ENCODE data around the gene PTPRG.
"Not testable (repeated sequence)": the region's sequence is repeated elsewhere in the genome, so short reads cannot be mapped to it uniquely, and the experiment has no call there.

Gene PTPRG

GRCh38 chr3:61561374-61562041 lies at the start of gene PTPRG:
Gene PTPRG, plus strand, starts transcription at chr3:61561571. Its CDS starts 717 bp downstream, at chr3:61562288.
- DNase-seq = peak; percentile 95

GRCh38 chr3:61518590-61518989 lies 42.8 kb upstream of the PTPRG start:
- no peak for DNase-seq

- peak; percentile 5 for DNase-seq
Measured at GRCh38 chr3:61520966-61521628, 40.3 kb upstream of the PTPRG start.

DNA sequence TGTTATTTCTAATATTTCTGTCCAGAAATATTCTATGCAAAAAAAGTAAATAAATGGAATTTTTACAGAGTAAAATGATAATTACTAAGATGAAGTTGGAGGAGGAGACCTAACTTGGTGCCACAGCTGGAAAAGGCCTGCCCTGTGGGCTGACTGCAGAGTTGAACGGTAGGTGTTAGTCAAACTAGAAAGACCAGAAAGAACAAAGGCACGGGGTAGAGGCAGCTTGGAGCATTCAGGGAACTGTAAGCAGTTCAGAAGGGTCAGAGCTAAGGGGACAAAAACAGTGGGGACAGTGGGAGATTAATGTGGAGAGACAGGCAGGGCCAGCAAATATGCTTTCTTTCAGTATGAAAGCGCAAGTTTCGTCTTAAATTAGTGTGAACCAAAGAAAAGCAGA lies 39.3 kb upstream of the PTPRG start:
- DNase-seq = no peak

GRCh38 chr3:61522626-61523025 lies 38.7 kb upstream of the PTPRG start:
- no peak for DNase-seq

DNA sequence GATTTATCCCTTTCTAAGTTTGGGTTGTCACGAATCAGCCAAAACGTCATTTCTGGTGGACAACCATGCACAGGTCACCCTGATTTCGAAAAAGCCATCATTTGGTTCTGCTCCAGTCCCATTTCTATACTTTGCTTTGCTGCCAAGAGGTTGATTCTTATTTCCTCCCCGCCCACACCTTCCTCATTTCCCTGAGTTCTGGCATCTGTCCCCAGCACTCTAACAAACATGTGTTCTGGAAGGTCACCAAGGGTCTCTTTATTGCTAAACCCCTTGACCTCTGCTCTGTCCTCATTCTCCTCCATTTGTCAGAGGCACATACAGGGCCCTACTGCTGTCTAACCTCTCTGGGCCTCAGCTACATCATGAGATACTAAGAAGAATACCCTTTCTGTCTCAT lies 36.4 kb upstream of the PTPRG start:
- DNase-seq = no peak

GRCh38 chr3:61526308-61526707 lies 35.1 kb upstream of the PTPRG start:
- peak; percentile 86 for DNase-seq

DNA sequence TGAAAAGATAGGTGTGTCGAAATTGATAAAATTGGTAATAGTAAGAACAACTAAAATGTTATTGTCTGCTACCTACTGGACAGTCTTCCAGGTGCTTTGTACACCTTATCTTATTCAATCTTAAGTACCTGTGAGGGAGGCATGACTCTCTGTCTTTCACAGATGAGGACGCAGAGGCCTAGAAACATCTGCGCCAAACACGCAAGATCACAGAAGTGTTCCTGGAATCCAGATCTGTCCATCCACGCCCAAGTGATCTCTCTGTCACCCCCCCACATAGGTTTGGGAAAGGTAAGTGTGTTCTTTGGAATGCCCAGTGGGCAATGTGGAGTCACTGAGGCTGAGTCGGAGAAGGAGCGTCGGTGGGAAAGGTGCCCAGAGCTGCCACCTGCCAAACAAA lies 34.4 kb upstream of the PTPRG start:
- DNase-seq = no peak

GRCh38 chr3:61530355-61530754 lies 31.0 kb upstream of the PTPRG start:
- peak; percentile 68 for DNase-seq

DNA sequence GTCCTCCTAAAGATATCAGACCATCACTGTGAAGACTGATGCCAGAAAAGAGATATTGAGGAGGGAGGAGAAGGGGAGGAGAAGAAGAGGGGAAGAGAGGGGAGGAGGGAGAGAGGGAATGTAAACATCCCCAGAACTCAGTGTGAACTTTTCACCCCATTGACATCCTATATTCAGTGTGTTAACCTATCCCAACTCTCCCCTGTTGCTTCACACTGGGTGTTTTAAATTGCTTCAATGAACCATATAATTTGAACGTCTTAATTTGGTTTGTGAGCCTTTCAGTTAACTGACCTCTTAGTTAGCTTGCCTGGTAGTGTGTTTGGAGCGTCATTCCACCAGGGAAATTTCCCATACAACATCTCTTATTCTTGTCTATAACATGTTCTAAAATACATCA lies 29.8 kb upstream of the PTPRG start:
- peak; percentile 67 for DNase-seq

DNA sequence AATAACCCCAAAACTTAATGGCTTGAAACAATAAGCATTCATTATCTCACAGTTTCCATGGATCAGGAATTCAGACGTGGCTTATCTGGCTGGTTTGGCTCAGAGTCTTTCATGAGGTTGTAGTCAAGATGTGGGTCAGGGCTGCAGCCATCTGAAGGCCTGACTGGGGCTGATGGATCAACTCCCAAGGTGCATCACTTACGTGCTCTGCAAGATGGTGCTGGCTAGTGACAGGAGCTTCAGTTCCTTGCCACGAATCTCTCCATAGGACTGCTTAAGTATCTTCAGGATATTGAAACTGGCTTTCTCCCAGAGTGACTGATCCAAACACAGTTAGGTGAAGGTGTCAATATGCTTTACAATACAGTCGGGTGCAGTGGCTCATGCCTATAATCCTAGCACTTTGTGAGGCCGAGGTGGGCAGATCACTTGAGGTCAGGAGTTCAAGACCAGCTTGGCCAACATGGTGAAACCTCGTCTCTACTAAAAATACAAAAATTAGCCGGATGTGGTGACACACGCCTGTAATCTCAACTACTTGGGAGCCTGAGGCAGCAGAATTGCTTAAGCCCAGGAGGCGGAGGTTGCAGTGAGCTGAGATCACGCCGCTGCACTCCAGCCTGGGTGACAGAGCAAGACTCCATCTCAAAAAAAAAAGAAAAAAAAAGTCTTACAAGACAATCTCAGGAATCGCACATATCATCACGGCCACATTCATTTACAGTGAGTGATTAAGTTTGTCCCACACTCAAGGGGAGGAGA lies 28.5 kb upstream of the PTPRG start:
- DNase-seq = no peak

DNA sequence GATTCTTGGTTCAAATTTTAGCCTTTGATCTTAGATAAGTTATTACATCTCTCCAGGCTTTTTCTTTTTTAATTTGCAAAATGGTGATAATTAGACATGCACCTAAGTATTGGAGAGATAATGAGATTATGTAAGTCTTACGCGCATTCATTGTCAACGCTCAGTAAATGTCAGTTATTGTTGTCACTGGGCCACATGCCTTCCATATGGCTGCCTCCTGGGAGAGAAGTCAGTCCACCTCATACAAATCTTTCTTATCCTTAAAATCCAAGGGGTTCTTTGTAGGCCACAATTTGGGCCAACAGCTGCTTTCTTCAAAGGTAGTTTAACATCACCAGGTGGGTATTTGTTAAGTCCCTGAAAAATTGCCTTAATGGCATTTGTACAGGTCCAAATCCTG lies 25.5 kb upstream of the PTPRG start:
- peak; percentile 44 for DNase-seq

DNA sequence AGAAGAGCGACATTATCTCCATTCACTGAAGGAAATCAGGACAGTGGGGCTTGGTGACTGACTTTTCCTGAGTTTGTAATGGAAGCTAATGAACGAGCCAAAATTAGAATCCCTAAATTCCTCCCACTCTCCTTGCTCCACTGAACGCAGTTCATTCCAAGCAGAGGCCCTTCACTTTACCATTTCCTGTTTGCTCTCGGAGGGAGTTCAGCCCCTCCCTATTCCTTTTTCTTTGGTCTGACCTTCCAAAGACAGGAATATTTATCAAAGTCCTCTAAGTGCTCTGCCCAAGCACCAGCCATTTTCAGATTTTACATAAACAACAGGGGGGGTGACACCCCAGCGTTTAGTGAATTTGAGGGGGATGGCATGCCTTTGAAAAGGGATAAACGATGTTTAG lies 24.0 kb upstream of the PTPRG start:
- DNase-seq = peak; percentile 46

DNA sequence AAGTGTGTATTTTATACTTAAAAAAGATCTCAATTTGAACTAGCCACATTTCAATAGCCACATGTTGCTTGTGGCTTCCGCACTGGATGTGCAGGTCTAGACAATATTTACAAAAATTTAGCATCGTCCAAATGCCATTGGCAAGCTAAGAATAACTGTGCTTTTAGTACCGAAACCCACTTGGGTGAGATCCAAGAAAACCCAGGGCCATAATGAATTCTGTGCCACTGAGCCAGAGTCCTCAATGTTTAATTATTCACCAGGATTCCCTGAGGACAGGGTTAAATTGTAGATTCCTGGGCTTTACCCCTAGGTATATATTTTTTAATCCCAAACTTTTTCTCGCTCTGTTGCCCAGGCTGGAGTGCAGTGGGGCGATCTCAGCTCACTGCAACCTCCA lies 22.9 kb upstream of the PTPRG start:
- DNase-seq = no peak

DNA sequence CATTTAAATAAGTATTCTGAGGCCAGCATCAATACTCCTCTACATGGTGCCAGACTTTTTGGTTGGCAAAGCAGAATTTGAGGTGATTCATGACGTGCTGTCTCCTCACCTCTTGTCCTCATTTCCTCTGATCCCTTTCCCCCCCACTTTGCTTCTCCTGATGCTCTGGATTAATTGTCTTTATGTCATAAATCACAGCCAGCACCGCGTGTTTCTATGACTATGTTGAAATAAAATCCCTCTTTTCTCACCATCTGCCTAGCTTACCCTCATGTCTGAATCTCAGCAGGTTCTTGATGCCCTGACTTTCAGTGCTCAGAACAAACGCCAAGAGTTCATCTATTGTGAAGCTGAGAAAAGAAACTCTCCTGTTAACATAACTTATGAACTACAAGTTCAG lies 19.7 kb upstream of the PTPRG start:
- peak; percentile 67 for DNase-seq

DNA sequence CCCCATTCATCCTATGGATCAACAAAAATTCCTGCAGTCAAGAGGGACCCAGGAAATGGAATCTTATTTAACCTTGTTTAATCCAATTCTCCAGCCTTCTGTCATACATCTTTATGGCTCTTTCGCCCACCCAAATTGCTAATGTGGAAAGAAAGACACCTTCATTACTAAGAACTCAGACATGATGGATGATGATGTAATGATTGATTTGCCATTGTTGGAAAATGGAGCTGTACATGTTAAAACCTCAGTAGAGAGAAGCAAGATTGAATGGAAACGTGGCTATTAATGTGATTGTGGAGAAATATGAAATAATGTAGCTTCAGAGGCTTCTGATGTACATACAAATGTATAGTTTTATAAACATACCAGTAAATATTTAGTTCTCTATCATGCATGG lies 15.7 kb upstream of the PTPRG start:
- DNase-seq = no peak

DNA sequence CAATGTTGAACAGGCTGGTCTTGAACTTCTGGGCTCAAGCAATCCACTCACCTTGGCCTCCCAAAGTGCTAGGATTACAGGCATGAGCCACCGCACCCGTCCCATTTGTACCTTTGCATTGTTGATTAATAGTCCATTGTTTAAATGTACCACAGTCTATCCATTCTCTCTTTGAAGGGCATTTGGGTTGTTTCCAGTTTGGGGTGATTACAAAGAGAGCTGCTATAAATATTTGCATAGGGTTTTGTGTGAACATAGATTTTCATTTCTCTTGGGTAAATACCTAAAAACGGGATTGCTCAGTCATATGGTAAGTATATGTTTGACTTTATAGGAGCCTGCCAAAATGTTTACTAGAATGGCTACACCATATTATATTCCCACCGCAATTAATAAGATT lies 13.7 kb upstream of the PTPRG start:
- peak; percentile 51 for DNase-seq

DNA sequence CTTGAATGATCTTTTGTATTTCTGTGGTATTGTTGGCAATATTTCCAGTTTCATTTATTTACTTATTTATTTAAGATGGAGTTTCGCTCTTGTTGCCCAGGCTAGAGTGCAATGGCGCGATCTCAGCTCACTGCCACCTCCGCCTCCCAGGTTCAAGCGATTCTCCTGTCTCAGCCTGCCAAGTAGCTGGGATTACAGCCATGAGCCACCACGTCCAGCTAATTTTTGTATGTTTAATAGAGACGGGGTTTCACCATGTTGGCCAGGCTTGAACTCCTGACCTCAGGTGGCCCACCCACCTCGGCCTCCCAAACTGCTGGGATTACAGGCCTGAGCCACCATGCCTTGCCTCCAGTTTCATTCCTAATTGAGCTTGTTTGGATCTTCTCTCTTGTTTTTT lies 8.7 kb upstream of the PTPRG start:
- DNase-seq = not testable (repeated sequence)

DNA sequence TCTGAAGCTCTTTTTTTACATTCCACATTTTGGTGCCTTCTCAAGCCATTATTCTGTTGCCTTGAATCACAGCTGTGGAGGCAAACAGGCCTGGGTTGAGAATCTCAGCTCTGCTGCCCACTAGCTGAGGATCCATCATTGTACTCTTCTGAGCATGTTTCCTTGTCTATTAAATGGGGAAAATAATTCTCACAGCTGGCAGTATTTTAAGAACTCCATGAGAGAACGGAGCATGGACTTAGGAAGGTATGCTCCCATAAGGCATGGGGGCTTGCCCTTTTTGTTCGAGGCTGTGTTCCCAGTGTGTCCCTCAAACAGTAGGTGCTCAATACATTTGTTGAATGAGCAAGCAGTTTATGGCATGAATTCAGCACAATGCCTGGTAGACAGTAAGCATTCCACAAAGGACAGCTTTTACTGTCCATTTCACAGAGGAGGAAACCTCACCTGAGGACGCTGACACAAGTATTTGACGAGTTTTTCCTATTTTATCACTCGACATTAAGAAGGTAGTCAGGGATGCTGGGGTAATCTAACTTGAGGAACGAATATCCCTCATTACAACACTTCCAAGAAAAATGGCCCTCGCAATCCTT lies 2.1 kb upstream of the PTPRG start:
- DNase-seq = no peak

DNA sequence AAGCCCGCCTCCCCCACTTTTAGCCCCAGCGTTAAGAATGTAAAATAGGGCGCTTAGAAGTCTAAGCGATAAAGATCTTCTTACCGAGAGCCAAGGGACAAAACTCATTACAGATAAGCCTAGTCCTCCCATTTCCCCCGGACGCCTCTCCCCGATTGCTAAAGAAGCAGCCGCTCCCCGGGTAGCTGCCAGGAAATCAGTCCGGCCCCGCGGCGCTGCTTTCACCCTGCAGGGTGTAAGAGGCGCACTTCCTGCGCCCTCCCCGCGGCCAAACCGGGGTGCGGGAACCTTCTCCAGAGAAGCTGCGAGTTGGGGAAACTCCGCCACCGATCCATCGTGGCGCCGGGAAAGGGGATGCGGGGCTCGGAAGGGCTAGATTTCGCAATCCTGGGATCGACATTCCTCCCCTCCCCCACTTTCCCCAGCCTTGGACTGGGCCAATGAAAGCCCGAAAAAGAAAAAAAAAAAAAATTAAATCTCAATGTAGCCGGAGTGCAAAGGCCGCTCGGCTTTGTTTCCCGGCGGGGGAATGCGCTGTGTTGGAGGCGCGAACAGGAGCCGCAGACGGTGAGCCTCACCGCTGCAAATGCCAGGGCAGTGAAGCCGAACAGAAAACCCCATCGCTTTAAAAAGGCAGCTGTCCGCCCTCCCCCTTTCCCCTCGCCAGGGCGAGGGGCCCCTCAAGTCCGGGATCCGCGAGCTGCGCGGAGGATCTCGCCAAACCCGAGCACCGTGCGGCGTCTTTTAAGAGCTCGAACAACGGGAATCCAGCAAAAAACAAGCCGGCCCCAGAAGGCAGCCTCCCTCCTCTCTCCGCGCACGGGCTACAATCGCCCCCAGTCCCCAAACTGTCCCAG lies 626 bp upstream of the PTPRG start:
- DNase-seq = peak; percentile 88

- peak; percentile 62 for DNase-seq
Measured at GRCh38 chr3:61562042-61562720, 810 bp downstream of the PTPRG start.

- peak; percentile 55 for DNase-seq
Measured at GRCh38 chr3:61562721-61563312, 1.4 kb downstream of the PTPRG start.

All from NCI-H69 (cell line).